Stimulated activated CD8-positive, alpha-beta memory T cell treated with anti-CD3 and anti-CD28 coated beads, Interleukin-7, amount 100 ng/mL, for 1 hour (primary cell): ENCODE data around the gene SNCG.
"Not testable (repeated sequence)": the region's sequence is repeated elsewhere in the genome, so short reads cannot be mapped to it uniquely, and the experiment has no call there.

ENCODE experiments used
- DNase-seq, 2 donors: peaks; one replicate each; pipeline ENCODE4 v3.0.0-alpha.2; 2020; ENCODE audit warnings: low read depth in 2 of 2

SNCG gene

DNA sequence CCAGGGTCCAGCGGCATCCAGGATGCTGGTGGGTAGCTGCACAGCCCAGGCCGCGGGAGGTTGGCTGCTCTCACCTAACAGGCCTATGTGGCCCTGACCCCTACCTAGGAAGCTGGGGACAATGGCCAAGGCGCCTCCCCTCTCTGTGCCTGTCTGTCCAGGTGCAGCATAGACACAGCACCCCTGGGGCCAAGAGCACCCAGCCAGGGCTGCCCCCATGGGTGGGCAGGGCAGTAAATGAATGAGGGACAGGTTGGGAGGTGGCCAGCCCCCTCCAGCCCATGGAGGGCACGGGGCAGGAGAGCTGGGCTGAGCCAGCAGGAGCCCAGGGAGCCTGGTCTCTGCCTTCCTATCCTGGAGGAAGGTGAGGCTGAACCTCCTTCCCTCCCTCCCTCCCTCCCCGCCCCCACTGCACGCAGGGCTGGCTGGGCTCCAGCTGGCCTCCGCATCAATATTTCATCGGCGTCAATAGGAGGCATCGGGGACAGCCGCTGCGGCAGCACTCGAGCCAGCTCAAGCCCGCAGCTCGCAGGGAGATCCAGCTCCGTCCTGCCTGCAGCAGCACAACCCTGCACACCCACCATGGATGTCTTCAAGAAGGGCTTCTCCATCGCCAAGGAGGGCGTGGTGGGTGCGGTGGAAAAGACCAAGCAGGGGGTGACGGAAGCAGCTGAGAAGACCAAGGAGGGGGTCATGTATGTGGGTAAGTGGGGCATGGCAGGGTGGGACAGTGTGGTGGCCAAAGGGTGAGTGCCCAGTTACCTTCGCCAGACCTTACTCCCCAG lies at the start of gene SNCG:
SNCG (plus strand) TSS at position 484 of the 785 bp plus-strand sequence; CDS start at position 583, 99 bp downstream.
- DNase-seq: no peak

DNA sequence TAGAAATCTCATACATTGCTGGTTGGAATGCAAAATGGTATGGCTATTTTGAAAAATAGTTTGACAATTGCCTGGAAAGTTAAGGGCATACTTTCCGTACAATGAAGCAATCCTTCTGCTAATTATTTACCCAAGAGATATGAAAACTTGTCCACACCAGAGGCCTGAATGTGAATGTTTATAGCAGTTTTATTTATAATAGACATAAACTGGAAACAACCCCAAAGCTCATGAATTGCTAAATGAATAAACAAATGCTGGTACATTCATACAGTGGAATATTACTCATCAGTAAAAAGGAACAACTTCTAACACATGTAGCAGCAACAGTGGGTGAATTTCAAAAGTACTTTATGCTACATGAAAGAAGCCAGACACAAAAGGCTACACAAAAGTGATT lies 43.7 kb upstream of the SNCG start:
- no peak for DNase-seq

DNA sequence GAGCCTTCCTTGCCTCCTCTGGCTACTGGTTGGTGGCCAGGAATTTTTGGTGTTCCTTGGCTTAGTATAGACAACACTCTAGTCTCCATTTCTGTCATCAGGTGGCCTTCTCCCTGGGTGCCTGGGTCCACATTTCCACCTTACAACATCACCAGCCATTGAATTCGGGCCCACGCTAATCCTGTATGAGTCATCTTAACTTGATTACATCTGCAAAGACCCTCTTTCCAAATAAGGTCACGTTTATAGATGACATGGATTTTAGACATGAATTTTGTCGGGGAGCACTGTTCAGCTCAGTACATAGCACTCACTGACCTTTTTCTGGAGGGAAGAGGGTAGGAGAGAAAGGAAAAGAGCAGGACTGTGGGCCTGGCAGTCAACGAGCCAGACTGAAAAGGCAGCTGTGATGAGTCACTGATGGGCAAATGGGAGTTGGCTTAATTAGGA lies 40.4 kb upstream of the SNCG start:
- no peak for DNase-seq

DNA sequence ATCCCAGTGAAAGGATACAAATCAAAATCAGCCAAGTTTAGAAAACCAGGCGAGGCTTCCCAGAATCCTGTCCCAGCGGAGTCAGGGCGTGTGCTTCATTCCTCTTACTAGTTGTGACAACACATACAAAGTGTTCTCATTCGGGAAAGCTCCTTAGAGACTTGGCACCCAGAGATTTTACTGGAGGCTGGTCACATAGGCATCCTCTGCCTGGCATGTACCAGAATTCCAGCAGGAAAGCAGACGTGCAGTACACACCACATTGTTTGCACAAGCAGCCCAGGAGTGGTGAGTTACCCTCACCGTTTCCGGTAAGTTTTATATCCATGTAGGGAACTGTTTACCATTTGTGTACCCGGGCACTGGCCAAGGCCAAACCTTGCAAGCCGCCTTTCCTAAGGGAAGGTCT lies 35.8 kb upstream of the SNCG start:
- DNase-seq: no peak

DNA sequence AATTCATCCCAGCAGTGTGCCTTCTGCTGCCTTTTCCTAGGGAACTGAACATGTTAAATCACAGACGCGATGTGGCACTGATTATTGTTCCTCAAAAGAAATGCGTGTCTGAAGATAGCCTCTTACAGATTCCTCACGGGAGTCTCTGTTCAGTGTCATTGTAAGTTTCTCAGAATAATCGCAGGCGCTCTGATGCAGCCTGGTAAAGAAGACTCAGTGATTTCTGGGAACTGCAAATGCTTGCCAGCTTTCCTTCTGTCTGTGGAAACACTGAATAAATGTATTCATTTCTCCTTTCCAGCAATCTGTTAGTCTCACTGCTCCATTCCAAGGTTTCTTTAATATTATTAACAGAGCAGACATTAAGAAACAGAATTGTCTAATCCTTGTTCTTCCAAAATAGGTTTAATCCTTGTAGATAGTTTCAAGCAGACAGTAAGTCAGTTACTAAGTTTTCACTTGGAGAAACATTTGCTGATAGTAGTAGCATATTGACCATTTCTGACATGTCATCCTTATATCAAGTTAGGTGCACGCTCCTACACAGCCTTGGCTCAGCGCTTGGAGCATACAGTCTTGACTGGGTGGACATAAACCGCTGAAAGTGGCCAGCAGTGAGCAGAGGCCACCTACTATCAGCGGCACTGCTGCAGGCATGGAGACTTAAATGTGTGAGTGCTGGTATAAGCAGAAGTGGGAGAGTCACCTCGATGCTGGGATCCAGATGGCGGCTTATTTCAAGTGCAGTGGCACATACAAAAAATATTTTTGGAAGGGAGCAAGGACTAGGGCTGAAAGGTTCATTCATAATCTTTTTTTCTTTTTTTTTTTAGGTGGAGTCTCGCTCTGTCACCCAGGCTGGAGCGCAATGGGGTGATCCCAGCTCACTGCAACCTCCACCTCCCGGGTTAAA lies 28.7 kb upstream of the SNCG start:
- no peak for DNase-seq

DNA sequence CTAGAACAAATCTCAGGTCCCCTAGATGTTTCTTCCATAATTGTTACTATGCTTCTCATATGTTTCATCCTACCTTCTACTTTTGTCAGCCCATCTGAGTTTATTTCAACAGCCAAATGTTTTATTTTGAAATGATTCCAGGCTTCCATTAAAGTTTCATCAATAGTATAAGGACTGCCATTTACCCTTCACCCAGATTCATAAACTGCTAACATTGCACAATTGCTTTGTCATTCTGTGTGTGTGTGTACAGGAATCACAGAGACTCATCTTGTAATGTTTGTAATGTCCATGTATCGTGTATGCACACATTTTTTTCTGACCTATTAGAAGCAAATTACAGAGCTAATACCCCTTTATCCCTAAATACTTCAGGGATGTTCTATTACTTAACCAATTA lies 26.5 kb upstream of the SNCG start:
- DNase-seq: no peak

DNA sequence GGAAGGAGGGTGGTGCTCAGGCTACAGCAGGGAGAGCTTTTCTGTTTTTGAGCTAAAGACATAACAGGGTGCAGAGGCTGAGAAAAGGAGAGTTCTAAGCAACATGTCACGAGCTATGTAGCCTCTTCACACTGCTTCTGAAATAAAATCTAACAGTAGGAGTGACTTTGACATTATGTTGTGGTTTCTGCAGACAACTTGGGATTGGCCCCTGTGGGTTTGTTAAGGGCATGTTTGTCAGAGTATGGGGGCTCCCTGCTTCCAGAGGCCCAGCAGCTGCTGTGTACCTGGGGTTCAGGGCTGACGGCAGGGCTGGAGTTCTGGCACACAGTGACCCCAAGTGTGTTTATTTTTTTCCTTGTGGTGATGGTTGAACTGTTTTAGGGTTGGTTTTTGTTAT lies 25.7 kb upstream of the SNCG start:
- DNase-seq: no peak

DNA sequence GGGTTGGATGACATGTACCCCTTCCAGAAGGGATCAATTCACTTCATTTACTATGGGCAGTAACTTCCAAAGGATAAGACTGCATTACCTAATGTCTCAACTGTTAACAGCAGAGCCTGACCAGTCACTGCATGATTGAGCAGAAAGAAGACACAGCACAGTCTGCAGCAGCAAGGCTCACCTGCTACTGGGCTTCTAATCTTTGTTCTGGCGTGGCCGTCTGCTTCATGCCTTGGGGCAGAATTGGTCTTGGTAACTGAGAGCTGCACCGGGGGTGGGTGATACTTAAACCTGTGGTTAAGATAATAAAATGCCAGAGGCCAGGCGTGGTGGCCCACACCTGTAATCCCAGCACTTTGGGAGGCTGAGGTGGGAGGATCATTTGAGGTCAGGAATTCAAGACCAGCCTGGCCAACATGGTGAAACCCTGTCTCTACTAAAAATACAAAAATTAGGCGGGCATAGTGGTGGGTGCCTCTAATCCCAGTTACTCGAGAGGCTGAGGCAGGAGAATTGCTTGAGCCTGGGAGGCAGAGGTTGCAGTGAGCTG lies 24.2 kb upstream of the SNCG start:
- DNase-seq: not testable (repeated sequence)

DNA sequence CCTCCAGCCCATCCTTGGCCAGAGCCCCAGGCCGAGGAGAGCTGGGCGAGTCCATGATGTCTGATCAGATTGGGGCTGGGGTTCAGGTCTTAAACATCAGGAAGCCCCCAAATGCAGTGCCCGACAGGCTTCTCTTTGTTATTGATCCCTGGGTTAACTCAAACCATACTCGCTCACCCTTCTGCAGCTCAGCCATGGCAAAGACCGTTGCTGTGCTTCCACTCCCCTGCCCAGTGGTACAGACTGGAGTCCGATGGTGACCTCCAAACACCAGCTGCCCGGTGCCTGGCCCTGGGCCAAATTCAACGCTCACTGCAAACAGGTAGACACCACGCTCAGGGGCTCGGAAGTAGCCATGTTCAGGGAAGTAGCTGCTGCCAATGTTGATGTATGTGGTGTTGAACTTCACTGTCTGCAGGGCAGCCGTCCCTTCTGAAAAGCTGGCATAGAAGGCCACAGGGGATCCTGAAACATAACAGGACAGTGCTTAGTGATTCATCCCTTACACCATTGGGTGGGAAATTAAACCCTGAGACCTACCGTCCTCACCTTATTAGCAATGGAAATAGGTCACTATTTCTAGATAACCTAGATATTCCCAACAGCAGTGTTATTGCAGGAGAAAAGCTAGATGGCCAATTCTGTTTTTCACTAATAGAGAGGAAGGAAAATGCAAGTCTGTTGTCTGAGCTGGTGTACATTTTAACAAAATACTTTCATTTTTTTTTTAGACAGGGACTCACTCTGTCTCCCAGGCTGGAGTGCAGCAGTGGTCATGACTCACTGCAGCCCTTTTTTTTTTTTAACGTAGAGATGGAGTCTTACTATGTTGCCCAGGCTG lies 21.5 kb upstream of the SNCG start:
- DNase-seq: no peak

DNA sequence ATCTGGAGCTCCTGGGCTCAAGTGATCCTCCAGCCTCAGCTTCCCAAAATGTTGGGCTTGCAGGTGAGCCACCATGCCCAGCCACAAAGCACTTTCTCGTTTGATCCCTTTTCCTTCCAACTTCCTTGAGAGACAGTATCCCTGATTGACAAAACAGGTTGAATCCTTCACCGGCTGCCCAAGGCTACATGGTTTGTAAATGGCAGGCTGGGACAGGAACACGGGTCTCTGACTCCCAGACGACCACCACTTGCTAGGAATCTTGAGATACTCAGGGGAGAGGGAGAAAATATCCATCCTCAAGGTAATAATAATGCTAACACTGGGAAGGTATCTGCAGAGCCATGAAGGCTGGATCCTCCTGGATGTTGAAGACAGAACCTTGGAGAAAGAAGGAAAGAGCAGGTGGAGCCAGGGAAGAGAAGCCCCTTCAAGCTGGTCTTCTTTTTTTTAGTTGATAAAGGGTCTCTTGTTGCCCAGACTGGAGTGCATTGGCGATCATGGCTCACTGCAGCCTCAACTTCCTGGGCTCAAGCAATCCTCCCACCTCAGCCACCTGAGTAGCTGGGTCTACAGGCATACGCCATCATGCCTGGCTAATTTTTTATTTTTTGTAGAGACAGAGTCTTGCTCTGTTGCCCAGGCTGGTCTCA lies 20.8 kb upstream of the SNCG start:
- no peak for DNase-seq

DNA sequence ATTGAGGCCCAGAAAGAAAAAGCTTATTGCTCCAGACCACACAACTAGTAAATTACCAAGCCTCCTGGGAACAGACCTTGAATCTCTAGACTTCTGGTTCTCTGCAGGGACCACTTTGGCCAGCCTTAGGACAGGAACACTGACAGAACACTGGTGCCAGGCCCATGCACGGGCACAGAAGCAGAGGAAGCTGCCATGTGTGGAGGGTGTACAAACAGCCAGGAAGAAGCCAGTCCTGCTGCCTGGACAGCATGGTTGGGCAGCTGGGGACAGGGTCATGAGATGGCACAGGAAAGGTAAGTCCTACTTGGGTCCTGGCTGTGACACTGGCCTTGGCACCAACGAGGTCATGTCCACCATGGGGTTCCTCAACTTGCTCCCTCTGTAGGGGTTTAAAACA lies 20.1 kb upstream of the SNCG start:
- no peak for DNase-seq

DNA sequence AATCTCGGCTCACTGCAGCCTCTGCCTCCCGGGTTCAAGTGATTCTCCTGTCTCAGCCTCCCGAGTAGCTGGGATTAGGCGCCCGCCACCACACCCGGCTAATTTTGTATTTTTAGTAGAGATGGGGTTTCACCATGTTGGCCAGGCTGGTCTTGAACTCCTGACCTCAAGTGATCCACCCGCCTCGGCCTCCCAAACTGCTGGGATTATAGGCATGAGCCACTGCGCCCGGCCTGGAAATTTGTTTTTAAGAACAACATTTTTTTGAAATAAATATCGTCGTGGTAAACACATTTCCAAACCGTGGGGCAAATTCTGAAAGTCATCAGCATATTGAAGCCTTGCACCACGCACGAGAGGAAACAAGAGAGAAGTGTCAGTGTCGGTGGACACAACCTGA lies 18.3 kb upstream of the SNCG start:
- not testable (repeated sequence) for DNase-seq

DNA sequence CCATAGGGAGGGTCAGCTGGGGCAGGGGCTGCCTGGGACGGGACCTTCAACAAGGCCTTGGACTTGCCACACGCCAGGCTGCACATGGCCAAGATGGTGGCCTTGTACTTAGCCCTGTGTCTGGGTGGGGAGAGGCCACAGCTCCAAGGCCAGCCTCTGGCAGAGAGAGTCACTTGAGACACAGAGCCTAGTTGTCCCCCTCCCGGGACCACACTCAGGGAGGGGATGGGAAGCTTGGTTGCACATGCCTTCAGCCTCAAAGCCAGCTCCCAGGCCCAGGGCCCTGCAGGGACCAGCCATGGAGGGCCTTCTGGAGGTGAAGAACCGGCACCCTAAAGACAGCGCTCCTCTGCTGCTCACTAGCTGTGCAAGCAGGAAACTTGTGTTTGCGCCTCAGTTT lies 17.7 kb upstream of the SNCG start:
- no peak for DNase-seq

DNA sequence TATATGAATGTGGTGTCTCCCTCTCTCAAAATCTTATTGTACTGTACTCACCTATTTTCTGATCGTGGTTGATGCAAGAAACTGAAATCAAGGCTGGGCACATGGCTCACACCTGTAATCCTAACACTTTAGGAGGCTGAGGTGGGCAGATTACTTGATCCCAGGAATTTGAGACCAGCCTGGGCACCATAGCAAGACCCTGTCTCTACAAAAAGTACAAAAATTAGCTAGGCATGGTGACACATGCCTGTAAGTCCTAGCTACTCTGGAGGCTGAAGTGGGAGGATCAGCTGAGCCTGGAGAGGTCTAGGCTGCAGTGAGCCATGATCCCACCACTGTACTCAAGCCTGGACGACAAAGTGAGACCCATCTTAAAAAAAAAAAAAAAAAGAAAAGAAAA lies 17.0 kb upstream of the SNCG start:
- no peak for DNase-seq

DNA sequence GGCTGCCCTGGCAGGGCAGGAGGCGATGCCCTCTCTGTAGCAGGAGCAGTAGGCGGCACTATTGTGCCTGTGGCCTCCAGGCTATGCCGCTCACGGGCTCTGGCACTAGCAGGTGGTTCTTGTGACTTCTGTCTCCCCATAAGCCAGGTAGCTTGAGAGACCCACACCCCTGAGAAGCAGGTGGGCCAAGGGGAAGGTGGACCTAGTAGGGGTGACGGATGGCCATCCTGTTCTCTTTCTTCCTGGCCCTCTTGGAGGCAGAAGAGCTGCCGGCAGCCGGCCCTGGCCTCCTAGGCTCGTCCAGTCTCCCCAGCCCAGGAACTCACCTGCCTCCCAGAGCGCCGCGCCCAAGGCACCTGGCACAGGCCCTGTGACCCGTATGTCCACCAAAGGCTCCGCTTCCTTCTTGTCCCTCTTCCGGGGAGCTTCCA lies 16.4 kb upstream of the SNCG start:
- no peak for DNase-seq

DNA sequence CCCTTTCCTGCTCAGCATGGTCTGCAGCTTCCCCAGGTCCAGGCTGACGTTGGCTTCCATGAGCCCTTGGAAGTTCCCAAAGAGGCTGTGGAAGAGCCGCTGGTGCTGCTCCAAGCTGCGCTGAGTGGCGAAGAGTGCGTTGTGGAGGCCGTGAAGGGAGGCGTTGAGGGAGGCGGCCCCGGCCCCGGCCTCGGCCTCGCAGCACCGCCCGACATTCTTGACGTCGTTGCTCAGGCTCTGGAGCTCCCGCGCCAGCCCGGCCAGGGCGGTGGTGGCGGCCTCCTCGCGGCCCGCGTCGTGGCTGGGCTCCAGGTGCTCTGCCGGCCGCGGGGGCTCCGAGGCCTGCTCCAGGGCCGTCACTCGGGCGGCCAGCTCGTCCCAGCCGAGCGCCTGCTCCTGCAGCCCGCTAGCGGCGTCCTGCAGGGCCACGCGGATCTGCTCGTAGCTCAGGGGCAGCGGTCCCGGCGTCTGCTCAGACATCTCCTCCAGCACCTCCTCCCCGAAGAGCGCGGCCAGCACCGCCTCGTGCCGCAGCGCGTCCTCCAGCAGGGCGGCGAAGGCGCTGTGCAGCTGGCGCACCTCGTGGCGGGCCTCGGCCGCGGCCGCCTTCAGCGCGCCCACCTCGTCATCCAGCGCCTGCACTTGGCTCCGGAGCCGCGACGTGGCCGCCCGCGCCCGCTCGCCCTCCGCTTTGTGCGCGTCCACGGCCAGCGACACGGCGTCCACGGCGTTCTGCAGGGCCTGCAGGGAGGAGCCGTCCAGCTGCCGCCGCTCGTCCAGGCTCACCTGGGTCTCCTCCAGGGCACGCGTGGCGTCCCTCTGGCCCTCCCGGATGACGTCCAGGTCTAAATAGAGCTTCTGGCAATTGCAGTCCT lies 15.7 kb upstream of the SNCG start:
- DNase-seq: no peak

DNA sequence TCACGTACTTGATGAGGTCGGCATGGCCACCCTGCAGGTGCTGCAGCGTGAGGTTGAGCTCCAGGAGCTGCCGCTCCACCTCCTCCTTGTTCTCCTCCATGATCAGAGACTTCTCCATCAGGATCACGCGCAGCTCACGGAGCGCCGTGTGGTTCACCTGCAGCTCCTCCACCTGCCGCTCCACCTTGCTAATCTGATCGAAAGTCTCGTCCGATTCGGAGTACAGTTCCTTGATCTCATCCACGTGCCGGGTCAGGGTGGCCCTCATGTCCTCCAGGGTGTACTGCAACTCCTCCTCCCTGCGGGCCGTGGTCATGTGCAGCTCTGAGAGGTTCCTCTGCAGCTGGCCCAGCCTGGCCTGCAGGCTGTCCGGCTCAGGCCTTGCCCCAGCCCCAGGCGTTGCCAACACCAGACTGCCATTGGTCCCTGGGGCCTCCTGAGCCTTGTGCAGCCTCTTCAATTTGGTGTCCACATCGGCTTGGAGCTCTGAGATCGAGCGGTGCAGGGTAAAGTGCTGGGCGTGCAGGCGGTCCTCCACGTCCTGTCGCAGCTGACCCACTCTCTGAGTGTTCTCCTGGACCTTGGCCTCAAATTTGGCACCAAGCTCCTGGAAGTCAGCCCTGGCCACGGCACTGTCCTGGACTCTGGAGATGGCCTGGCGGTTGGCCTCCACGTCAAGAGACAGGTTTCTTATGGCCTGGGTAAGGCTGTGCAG lies 14.9 kb upstream of the SNCG start:
- DNase-seq: no peak

DNA sequence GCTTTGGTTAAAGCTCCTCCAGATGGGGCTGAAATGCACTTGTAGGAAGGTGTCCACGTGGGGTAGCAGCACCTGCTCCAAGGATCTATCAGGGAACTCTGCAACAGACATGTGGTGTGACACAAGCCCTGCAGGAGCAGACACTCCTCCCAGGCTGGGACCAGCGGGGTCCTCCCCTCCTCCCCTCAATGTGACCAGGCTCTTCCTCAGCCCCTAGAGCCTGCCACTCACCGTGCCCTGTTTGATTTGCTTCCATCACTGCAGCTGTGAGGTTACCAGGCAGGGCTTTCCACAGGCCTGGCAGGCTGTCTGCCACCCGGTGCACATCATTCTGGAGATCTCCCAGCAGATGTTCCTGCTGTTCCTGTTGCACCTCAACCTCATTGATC lies 14.4 kb upstream of the SNCG start:
- no peak for DNase-seq

DNA sequence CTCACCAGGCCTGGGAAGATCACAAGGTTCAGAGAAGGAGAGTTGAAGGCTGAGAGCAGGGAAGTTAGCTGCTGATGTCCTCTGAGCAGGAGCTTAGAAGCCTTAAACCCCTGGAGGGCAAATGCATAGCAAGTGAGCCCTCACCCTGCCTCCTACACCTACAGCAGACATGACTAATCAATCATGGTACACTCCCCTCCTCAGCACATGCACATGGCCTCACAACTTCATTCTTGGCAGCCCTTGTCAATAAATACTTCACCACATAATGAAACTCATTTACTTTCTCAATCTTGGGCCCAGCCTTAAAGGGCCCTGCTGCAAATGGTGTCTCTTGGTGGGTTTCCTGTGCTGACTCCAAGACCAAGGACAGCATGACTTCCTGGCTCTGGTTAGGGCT lies 13.9 kb upstream of the SNCG start:
- no peak for DNase-seq

DNA sequence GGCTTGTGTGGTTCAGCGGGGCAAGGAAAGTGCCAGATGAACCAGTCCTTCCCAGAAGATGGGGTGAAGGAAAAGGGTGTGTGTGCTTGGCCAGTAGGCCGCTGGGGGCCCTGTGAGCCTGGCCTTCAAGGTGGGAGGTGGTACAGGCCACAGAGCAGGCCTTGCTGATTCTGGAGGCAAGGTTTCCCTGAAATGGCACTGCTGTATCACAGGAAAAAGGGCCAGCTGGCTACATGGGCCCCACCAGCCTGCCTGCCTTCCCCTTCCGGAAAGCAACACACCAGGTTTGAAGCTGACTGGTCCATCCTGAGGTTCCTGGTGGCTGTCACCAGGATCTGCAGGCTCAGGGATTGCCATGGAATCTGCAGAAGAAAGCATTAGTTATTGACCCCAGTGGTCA lies 13.5 kb upstream of the SNCG start:
- DNase-seq: no peak
